ENCODE results near the gene KIAA1671. TPM values are rescaled to one million over a fixed set of nuclear protein-coding genes. Genes with fewer than 3 reads are reported as not detected.

KIAA1671 gene
- total and polyA plus RNA-seq, 2 of the 13 experiments (the other 11 are each of a cell fraction or from before 2014, with no cell fraction given) = 13.5 to 13.6 TPM

DNA sequence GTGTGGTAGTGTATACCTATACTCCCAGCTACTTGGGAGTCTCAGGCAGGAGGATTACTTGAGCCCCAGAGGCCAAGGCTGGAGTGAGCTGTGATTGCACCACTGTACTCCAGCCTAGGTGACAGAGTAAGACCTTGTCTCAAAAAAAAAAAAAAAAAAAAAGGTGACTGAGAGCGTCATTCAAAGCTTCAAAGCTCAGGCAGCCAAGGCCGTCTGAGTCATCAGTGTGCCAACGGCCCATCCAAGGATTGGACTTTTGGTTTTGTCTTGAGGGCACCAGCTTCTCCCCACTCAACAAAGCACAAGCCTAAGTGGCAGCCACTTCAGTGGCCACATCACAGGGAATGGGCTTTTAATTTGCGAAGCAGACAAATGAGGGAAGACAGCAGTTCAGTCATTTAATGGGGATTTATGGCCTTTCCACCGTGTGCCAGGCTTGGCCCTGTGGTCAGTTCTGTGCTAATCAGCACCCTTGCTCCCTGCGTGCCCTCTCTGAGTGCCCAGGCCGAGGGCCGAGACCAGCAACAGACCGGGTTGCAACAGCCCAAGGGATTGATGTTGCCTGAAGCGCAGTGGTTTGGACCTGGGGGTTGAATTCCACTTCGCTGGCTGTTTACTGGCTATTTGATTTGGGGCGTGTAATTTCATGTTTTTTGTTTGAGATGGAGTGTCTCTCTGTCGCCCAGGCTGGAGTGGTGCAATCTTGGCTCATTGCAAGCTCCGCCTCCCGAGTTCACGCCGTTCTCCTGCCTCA is 216.9 kb downstream of the KIAA1671 start (continued):
- TF ChIP-seq, protein P1, sequence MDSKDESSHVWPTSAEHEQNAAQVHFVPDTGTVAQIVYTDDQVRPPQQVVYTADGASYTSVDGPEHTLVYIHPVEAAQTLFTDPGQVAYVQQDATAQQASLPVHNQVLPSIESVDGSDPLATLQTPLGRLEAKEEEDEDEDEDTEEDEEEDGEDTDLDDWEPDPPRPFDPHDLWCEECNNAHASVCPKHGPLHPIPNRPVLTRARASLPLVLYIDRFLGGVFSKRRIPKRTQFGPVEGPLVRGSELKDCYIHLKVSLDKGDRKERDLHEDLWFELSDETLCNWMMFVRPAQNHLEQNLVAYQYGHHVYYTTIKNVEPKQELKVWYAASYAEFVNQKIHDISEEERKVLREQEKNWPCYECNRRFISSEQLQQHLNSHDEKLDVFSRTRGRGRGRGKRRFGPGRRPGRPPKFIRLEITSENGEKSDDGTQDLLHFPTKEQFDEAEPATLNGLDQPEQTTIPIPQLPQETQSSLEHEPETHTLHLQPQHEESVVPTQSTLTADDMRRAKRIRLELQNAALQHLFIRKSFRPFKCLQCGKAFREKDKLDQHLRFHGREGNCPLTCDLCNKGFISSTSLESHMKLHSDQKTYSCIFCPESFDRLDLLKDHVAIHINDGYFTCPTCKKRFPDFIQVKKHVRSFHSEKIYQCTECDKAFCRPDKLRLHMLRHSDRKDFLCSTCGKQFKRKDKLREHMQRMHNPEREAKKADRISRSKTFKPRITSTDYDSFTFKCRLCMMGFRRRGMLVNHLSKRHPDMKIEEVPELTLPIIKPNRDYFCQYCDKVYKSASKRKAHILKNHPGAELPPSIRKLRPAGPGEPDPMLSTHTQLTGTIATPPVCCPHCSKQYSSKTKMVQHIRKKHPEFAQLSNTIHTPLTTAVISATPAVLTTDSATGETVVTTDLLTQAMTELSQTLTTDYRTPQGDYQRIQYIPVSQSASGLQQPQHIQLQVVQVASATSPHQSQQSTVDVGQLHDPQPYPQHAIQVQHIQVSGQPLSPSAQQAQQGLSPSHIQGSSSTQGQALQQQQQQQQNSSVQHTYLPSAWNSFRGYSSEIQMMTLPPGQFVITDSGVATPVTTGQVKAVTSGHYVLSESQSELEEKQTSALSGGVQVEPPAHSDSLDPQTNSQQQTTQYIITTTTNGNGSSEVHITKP (CRISPR knock-in tag; IDR thresholded peaks at IDR 0.05; ENCODE audit: low read depth) = no peak
- TF ChIP-seq ZNF879 (CRISPR knock-in tag; IDR thresholded peaks at IDR 0.05) = no peak
- peak; percentile 28; the same call in 1 of the 2 replicates for TF ChIP-seq ZMYM4 (CRISPR knock-in tag; IDR thresholded peaks at IDR 0.05)
- TF ChIP-seq MBNL3 (CRISPR knock-in tag; conservative IDR thresholded peaks at IDR 0.05) = no peak
- no peak; the same call in 1 of the 2 replicates for TF ChIP-seq ZNF350 (CRISPR knock-in tag; IDR thresholded peaks at IDR 0.05; ENCODE audit: borderline replicate concordance, low read depth)
- no peak for TF ChIP-seq KLF15 (CRISPR knock-in tag; IDR thresholded peaks at IDR 0.05; ENCODE audit: borderline replicate concordance)
- TF ChIP-seq ZNF607 (CRISPR knock-in tag; IDR thresholded peaks at IDR 0.05; ENCODE audit: borderline replicate concordance) = no peak
- TF ChIP-seq ZSCAN30 (CRISPR knock-in tag; IDR thresholded peaks at IDR 0.05) = no peak
- no peak for TF ChIP-seq RFXAP (CRISPR knock-in tag; IDR thresholded peaks at IDR 0.05; ENCODE audit: borderline replicate concordance)
- no peak for TF ChIP-seq E2F1 (CRISPR knock-in tag; IDR thresholded peaks at IDR 0.05)
- TF ChIP-seq CTCF (CRISPR knock-in tag; IDR thresholded peaks at IDR 0.05) = 0 out of 2 replicates have a peak, but pooled peaks have one; percentile 5
- TF ChIP-seq IRF2 (CRISPR knock-in tag; IDR thresholded peaks at IDR 0.05) = no peak
- TF ChIP-seq, protein P2, sequence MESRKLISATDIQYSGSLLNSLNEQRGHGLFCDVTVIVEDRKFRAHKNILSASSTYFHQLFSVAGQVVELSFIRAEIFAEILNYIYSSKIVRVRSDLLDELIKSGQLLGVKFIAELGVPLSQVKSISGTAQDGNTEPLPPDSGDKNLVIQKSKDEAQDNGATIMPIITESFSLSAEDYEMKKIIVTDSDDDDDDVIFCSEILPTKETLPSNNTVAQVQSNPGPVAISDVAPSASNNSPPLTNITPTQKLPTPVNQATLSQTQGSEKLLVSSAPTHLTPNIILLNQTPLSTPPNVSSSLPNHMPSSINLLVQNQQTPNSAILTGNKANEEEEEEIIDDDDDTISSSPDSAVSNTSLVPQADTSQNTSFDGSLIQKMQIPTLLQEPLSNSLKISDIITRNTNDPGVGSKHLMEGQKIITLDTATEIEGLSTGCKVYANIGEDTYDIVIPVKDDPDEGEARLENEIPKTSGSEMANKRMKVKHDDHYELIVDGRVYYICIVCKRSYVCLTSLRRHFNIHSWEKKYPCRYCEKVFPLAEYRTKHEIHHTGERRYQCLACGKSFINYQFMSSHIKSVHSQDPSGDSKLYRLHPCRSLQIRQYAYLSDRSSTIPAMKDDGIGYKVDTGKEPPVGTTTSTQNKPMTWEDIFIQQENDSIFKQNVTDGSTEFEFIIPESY (CRISPR knock-in tag; IDR thresholded peaks at IDR 0.05) = no peak
- TF ChIP-seq, protein P3, sequence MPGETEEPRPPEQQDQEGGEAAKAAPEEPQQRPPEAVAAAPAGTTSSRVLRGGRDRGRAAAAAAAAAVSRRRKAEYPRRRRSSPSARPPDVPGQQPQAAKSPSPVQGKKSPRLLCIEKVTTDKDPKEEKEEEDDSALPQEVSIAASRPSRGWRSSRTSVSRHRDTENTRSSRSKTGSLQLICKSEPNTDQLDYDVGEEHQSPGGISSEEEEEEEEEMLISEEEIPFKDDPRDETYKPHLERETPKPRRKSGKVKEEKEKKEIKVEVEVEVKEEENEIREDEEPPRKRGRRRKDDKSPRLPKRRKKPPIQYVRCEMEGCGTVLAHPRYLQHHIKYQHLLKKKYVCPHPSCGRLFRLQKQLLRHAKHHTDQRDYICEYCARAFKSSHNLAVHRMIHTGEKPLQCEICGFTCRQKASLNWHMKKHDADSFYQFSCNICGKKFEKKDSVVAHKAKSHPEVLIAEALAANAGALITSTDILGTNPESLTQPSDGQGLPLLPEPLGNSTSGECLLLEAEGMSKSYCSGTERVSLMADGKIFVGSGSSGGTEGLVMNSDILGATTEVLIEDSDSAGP (CRISPR knock-in tag; IDR thresholded peaks at IDR 0.05; ENCODE audit: borderline replicate concordance) = peak; percentile 31; the same call in 1 of the 2 replicates
- TF ChIP-seq HDAC1 (CRISPR knock-in tag; IDR thresholded peaks at IDR 0.05) = peak; percentile 46
- TF ChIP-seq FOXK2 (IDR thresholded peaks at IDR 0.05) = no peak
- TF ChIP-seq ZNF644 (CRISPR knock-in tag; IDR thresholded peaks at IDR 0.05; ENCODE audit: low read depth) = peak; percentile 87
- TF ChIP-seq ZKSCAN1 (IDR thresholded peaks at IDR 0.05; ENCODE audit: low read length) = peak; percentile 61; the same call in 1 of the 2 replicates
- 0 out of 2 replicates have a peak, but pooled peaks have one; percentile 48 for TF ChIP-seq ETV6 (CRISPR knock-in tag; conservative IDR thresholded peaks at IDR 0.05)
